RWPE2 (cell line): Measurements from ENCODE around the gene C12orf56.

Experiments
- ATAC-seq: fragments of 200-7000 bp; cut with Tn5 transposase; 3 replicates; pipeline ENCODE4 v1.9.1; 2021; ENCODE audit warnings: low read depth
- DNase-seq: peaks from one replicate; pipeline ENCODE4 v3.0.0-alpha.2; 2020; ENCODE audit warnings: low spot score
- H3K27ac ChIP-seq: fragments of 450-650 bp; 2 replicates; pipeline ENCODE4 v1.5.1; 2017; ENCODE audit warnings: mild to moderate bottlenecking; ENCODE audit not compliant: poor library complexity, severe bottlenecking
- H3K27me3 ChIP-seq: fragments of 250-450 bp; sonication (Bioruptor Pico); 2 replicates; pipeline ENCODE4 v1.5.1; 2021; ENCODE audit warnings: mild to moderate bottlenecking, moderate library complexity; ENCODE audit not compliant: insufficient read depth, poor library complexity, severe bottlenecking
- H3K36me3 ChIP-seq: fragments of 250-450 bp; sonication (Bioruptor Pico); 2 replicates; pipeline ENCODE4 v1.5.1; 2020; ENCODE audit warnings: low read depth, mild to moderate bottlenecking, moderate library complexity
- H3K4me1 ChIP-seq: fragments of 250-450 bp; sonication (Bioruptor Pico); 2 replicates; pipeline ENCODE4 v1.5.1; 2021; ENCODE audit warnings: mild to moderate bottlenecking, moderate library complexity; ENCODE audit not compliant: insufficient read depth, poor library complexity, severe bottlenecking
- H3K4me3 ChIP-seq: fragments of 250-450 bp; sonication (Bioruptor Pico); 2 replicates; pipeline ENCODE4 v1.5.1; 2021; ENCODE audit warnings: mild to moderate bottlenecking, moderate library complexity; ENCODE audit not compliant: severe bottlenecking
- H3K9me3 ChIP-seq: fragments of 250-450 bp; sonication (Bioruptor Pico); 2 replicates; pipeline ENCODE4 v1.5.1; 2021; ENCODE audit warnings: mild to moderate bottlenecking, moderate library complexity; ENCODE audit not compliant: severe bottlenecking
- CTCF ChIP-seq: fragments of 450-650 bp; IDR thresholded peaks from one replicate; pipeline ENCODE4 v1.5.1; 2017; ENCODE audit warnings: mild to moderate bottlenecking, moderate library complexity; ENCODE audit not compliant: poor library complexity, severe bottlenecking

Gene C12orf56

DNA sequence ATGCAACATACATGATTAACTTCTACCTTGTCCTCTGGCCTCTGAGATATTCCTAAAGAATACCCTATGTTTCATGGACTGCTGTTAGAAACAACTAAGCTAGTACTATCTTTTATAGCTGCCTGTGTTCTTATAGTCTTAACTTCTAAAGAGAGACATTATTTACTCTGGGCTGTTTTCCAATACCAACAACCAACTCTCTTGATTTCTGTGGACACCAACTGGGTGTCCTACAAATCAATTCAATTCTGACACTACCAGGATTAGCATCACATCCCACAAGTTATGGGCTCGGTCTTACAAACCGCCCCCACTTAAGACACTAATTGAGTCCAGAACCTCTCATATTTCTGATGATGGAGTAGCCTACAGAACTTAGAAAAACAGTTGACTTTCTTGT, 21.9 kb upstream of the C12orf56 start:
- peaks cover 99% of the 10 kb centered on the region for H3K36me3 ChIP-seq
- H3K4me1 ChIP-seq, result peaks cover 9% of the 10 kb centered on the region
- ATAC-seq (no peak), DNase-seq (no peak)
- no peaks in the 10 kb centered on the region for H3K27me3 ChIP-seq
- no peak overlapping the region for H3K4me3 ChIP-seq
- TF ChIP-seq CTCF, result no peak
- no peak overlapping the region for H3K27ac ChIP-seq
- no peaks in the 10 kb centered on the region for H3K9me3 ChIP-seq

DNA sequence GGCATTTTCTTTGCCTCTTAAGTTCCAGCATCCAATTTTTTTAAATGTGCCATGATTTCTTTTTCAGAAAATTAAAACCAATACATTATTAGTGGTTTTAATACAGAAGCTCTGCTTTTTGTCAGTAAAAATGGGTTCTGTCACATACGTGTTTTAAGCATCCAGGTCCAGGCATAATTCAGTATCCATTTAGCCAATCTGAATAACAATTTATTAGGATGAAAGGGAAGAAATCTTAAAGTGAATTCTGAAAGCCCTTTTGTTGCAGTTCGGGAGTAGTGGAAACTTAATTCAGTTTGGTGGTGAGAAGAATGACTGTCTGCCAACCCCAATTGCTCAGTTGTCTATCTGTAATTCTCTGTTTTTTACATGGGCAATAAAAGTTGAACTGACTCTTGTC, 20.9 kb upstream of the C12orf56 start:
- no peaks in the 10 kb centered on the region for H3K9me3 ChIP-seq
- no peak for DNase-seq
- H3K27me3 ChIP-seq, result no peaks in the 10 kb centered on the region
- no peak for ATAC-seq
- H3K4me3 ChIP-seq, result no peak overlapping the region
- TF ChIP-seq CTCF, result no peak
- peaks cover 98% of the 10 kb centered on the region for H3K36me3 ChIP-seq
- H3K27ac ChIP-seq, result no peak overlapping the region
- peaks cover 13% of the 10 kb centered on the region for H3K4me1 ChIP-seq

- peaks cover 73% of the 10 kb centered on the region for H3K36me3 ChIP-seq
- DNase-seq (no peak), ATAC-seq (no peak)
- no peak overlapping the region for H3K4me3 ChIP-seq
- no peaks in the 10 kb centered on the region for H3K9me3 ChIP-seq
- peaks cover 23% of the 10 kb centered on the region for H3K4me1 ChIP-seq
- TF ChIP-seq CTCF, result no peak
- no peaks in the 10 kb centered on the region for H3K27me3 ChIP-seq
- no peak overlapping the region for H3K27ac ChIP-seq
These were observed 17.0 kb upstream of the C12orf56 start for GRCh38 chr12:64407342-64408223.

DNA sequence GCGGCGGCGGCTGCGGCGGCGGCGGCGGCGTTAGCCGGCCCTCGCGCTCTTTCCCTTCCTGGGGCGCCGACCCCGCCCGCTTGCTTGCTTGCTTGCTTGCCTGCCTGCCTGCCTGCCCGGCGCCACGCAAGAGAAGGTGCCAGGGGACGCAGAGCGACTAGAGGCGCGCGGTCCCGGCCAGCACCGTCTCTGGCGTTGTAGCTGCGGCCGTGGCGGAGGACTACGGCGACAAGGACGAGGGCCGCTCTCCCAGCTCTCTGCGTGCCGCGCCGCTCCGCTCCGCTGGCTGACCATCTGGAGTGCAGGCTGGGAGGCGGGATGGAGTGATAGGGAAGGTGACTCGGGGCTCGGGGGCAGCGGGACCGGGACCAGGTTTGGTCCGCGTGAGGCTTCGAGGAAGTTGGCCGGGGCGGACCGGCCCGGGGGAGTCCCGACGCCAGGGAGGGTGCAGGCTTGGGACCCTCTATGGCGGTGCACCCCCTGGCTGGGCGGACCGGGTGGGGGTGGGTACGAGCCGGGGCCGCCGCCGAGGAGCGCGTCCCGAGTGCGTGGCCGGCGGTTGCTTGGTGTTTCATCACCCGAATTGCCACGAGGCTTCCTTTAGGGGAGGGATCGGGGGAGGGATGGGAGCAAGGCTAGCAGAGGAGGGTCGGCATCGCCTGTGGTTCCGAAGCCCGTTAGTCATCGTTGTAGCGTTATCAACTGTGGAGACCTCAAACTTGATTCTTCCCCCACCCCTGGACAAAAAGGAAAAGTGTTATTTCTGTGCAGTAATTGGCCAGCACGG, 14.1 kb upstream of the C12orf56 start:
- H3K9me3 ChIP-seq, result no peaks in the 10 kb centered on the region
- ATAC-seq (peak; percentile 57), DNase-seq (peak; percentile 70)
- peak overlapping the region; percentile 85 for H3K4me3 ChIP-seq
- peaks cover 14% of the 10 kb centered on the region for H3K4me1 ChIP-seq
- peaks cover 45% of the 10 kb centered on the region for H3K36me3 ChIP-seq
- no peaks in the 10 kb centered on the region for H3K27me3 ChIP-seq
- peak overlapping the region; percentile 93 for H3K27ac ChIP-seq
- no peak for TF ChIP-seq CTCF
